GM18505 (cell line): ENCODE data around the gene CXCL16.
A peak's percentile ranks its signal among the peaks of the same experiment; 100 is the strongest.
"Not testable (repeated sequence)": the region's sequence is repeated elsewhere in the genome, so short reads cannot be mapped to it uniquely, and the experiment has no call there.

Experiments used
- ATAC-seq: cut with Tn5 transposase; IDR thresholded peaks from one replicate; pipeline ENCODE4 v1.9.1; 2021; ENCODE audit not compliant: unreplicated experiment
- POLR2A ChIP-seq: IDR thresholded peaks from 4 replicates; pipeline ENCODE4 v1.6.1; 2011; ENCODE audit warnings: borderline replicate concordance; ENCODE audit not compliant: insufficient read depth, insufficient read length; ENCODE audit errors: extremely low read depth

Gene CXCL16

GRCh38 chr17:4722678-4723240, 17.0 kb downstream of the CXCL16 start:
- ATAC-seq, result no peak
- TF ChIP-seq POLR2A, result no peak

- ATAC-seq, result no peak
- no peak for TF ChIP-seq POLR2A
Observed at GRCh38 chr17:4721203-4722135, 18.3 kb downstream of the CXCL16 start.

GRCh38 chr17:4720787-4721186, 18.9 kb downstream of the CXCL16 start:
- no peak for TF ChIP-seq POLR2A
- no peak for ATAC-seq

- no peak for TF ChIP-seq POLR2A
- no peak for ATAC-seq
Observed at GRCh38 chr17:4719684-4720221, 20.0 kb downstream of the CXCL16 start.

GRCh38 chr17:4719146-4719545, 20.6 kb downstream of the CXCL16 start:
- ATAC-seq, result no peak
- TF ChIP-seq POLR2A, result no peak

- no peak for ATAC-seq
- no peak for TF ChIP-seq POLR2A
Observed at GRCh38 chr17:4718276-4718675, 21.5 kb downstream of the CXCL16 start.

GRCh38 chr17:4717791-4718190, 21.9 kb downstream of the CXCL16 start:
- TF ChIP-seq POLR2A, result no peak
- no peak for ATAC-seq

GRCh38 chr17:4716081-4716480, 23.6 kb downstream of the CXCL16 start:
- no peak for TF ChIP-seq POLR2A
- ATAC-seq, result no peak

- no peak for TF ChIP-seq POLR2A
- ATAC-seq, result no peak
Observed at GRCh38 chr17:4715063-4715744, 24.5 kb downstream of the CXCL16 start.

- ATAC-seq, result not testable (repeated sequence)
Observed at GRCh38 chr17:4714340-4715062, 25.2 kb downstream of the CXCL16 start.

- ATAC-seq, result no peak
- no peak for TF ChIP-seq POLR2A
Observed at GRCh38 chr17:4712526-4712925, 27.2 kb downstream of the CXCL16 start.

- ATAC-seq, result no peak
- peak; percentile 8 for TF ChIP-seq POLR2A
Observed at GRCh38 chr17:4711661-4712181, 28.0 kb downstream of the CXCL16 start.

GRCh38 chr17:4710693-4711634, 28.8 kb downstream of the CXCL16 start:
- peak; percentile 4 for ATAC-seq

More at GRCh38 chr17:4710693-4711634, 28.8 kb downstream of the CXCL16 start:
- TF ChIP-seq POLR2A, result peak; percentile 8
